Mesenchymal stem cell (in vitro differentiated cells and primary cell): Measurements from ENCODE around the gene PLCXD1.

Experiments used
- DNase-seq: peaks from one replicate; pipeline ENCODE4 v3.0.0-alpha.2; 2013
- H2AFZ ChIP-seq: one replicate; pipeline ENCODE4 v1.6.1; 2013; ENCODE audit warnings: low read depth, mild to moderate bottlenecking, control low read depth, inconsistent platforms, low read length, moderate library complexity
- H2AK5ac ChIP-seq: 2 replicates; pipeline ENCODE4 v1.6.1; 2013; ENCODE audit warnings: low read length, moderate library complexity, mild to moderate bottlenecking, inconsistent platforms; ENCODE audit not compliant: severe bottlenecking
- H2BK120ac ChIP-seq: one replicate; pipeline ENCODE4 v1.6.1; 2013; ENCODE audit warnings: low read depth, mild to moderate bottlenecking, inconsistent platforms, low read length, moderate library complexity
- H2BK12ac ChIP-seq, 2 experiments: one replicate each; pipeline ENCODE4 v1.6.1; 2013; ENCODE audit warnings: inconsistent platforms in 2 of 2, low read length in 2 of 2, mild to moderate bottlenecking in 2 of 2, moderate library complexity in 2 of 2, control low read depth in 1 of 2
- H2BK15ac ChIP-seq: one replicate; pipeline ENCODE4 v1.6.1; 2013; ENCODE audit warnings: mild to moderate bottlenecking, low read depth, inconsistent platforms; ENCODE audit not compliant: poor library complexity, severe bottlenecking
- H2BK5ac ChIP-seq: 2 replicates; pipeline ENCODE4 v1.6.1; 2013; ENCODE audit warnings: low read depth, mild to moderate bottlenecking, low read length, control low read depth, inconsistent platforms; ENCODE audit not compliant: poor library complexity, severe bottlenecking
- H3K14ac ChIP-seq, 2 experiments: one replicate each; pipeline ENCODE4 v1.6.1; 2013; ENCODE audit warnings: inconsistent platforms in 2 of 2, low read length in 2 of 2, control low read depth in 1 of 2, mild to moderate bottlenecking in 1 of 2, moderate library complexity in 1 of 2
- H3K18ac ChIP-seq, 2 experiments: one replicate each; pipeline ENCODE4 v1.6.1; 2013; ENCODE audit warnings: inconsistent platforms in 2 of 2, low read length in 2 of 2, control low read depth in 1 of 2, low read depth in 1 of 2, mild to moderate bottlenecking in 1 of 2
- H3K23ac ChIP-seq, 2 experiments: one replicate each; pipeline ENCODE4 v1.6.1; 2013; ENCODE audit warnings: inconsistent platforms in 2 of 2, low read length in 2 of 2, mild to moderate bottlenecking in 2 of 2, moderate library complexity in 2 of 2, control low read depth in 1 of 2
- H3K27ac ChIP-seq: 2 replicates; pipeline ENCODE4 v1.5.1; 2013; ENCODE audit warnings: mild to moderate bottlenecking, moderate library complexity, low read length, control low read depth, inconsistent platforms; ENCODE audit not compliant: poor library complexity, severe bottlenecking
- H3K27me3 ChIP-seq, 2 experiments: 2 replicates each; pipeline versions ENCODE4 v1.6.1 to v1.7.0; 2013; ENCODE audit warnings: low read length in 2 of 2, mild to moderate bottlenecking in 2 of 2, moderate library complexity in 2 of 2, control low read depth in 1 of 2, inconsistent platforms in 1 of 2; ENCODE audit not compliant: control insufficient read depth in 1 of 2, insufficient read depth in 1 of 2
- H3K36me3 ChIP-seq, 2 experiments: 2 replicates each; pipeline versions ENCODE4 v1.6.1 to v1.7.0; 2013; ENCODE audit warnings: low read length in 2 of 2, control low read depth in 1 of 2, inconsistent platforms in 1 of 2, low read depth in 1 of 2, mild to moderate bottlenecking in 1 of 2; ENCODE audit not compliant: insufficient read depth in 2 of 2, control insufficient read depth in 1 of 2
- H3K4ac ChIP-seq, 2 experiments: one replicate each; pipeline ENCODE4 v1.6.1; 2013; ENCODE audit warnings: inconsistent platforms in 2 of 2, low read length in 2 of 2, mild to moderate bottlenecking in 2 of 2, moderate library complexity in 2 of 2, control low read depth in 1 of 2, low read depth in 1 of 2
- H3K4me1 ChIP-seq: 2 replicates; pipeline ENCODE4 v1.6.1; 2013; ENCODE audit warnings: low read depth, low read length, control low read depth; ENCODE audit not compliant: control insufficient read depth, insufficient read depth
- H3K4me2 ChIP-seq: 2 replicates; pipeline ENCODE4 v1.6.1; 2013; ENCODE audit warnings: low read length, mild to moderate bottlenecking, inconsistent platforms; ENCODE audit not compliant: poor library complexity, severe bottlenecking
- H3K4me3 ChIP-seq, 2 experiments: 2 replicates each; pipeline versions ENCODE4 v1.5.1 to v1.7.0; 2013; ENCODE audit warnings: low read length in 2 of 2, mild to moderate bottlenecking in 2 of 2, control low read depth in 1 of 2, low read depth in 1 of 2; ENCODE audit not compliant: insufficient read depth in 1 of 2
- H3K79me1 ChIP-seq: replicated peaks from 2 replicates; pipeline ENCODE4 v1.6.1; 2013; ENCODE audit warnings: mild to moderate bottlenecking, control low read depth, low read length, inconsistent platforms; ENCODE audit not compliant: poor library complexity, severe bottlenecking
- H3K9ac ChIP-seq: 2 replicates; pipeline ENCODE4 v1.7.0; 2013; ENCODE audit warnings: mild to moderate bottlenecking, low read length, moderate library complexity
- H3K9me3 ChIP-seq: 2 replicates; pipeline ENCODE4 v1.7.0; 2013; ENCODE audit warnings: mild to moderate bottlenecking, low read length; ENCODE audit not compliant: control insufficient read depth
- H4K8ac ChIP-seq: one replicate; pipeline ENCODE4 v1.6.1; 2013; ENCODE audit warnings: inconsistent platforms, mild to moderate bottlenecking, low read length, moderate library complexity
- H4K91ac ChIP-seq: one replicate; pipeline ENCODE4 v1.6.1; 2013; ENCODE audit warnings: mild to moderate bottlenecking, low read length, inconsistent platforms
- WGBS: methylation state at CpG from one replicate; pipeline ENCODE4 v1.1.7; 2013; ENCODE audit warnings: mixed read lengths; 5-methylcytosine and 5-hydroxymethylcytosine counted together

Gene PLCXD1

DNA sequence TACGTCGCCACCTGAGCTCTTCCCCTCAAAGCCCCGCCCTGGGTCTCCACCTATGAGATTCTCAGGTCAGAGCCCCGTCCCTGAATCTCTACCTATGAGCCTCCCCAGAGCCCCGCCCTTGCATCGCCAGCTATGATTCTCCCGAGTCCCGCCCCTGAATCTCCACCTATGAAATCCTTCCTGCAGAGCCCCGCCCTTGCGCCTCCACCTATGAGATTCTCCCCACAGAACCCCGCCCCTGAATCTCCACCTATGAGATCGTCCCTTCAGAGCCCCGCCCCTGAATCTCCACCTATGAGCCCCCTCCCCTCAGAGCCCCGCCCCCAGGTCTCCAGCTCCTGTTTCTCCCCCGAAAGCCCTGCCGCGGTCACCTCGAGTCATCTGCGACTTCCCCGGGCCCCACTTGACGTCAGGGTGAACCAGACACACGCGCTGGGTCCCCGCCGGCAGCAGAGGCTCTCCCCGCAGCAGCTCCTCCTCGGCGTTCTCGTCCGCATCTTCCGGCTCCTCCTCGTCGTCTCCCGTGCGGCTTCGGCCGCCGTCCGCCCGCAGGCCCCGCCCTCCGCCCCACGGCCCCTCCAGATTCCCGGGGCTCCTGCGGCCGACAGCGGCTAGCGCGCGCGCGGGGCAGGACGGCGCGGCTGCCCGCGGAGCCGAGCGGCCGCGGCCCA lies 37.0 kb downstream of the PLCXD1 start:
- peak overlapping the region in 1 of 2 experiments; percentile 71 for H2BK12ac ChIP-seq
- H4K91ac ChIP-seq = peak overlapping the region; percentile 96
- peak overlapping the region; percentile 81 to 82 for H3K4me3 ChIP-seq
- peaks cover 19% of the 10 kb centered on the region for H3K4me1 ChIP-seq
- no peaks in the 10 kb centered on the region for H3K27me3 ChIP-seq
- peak overlapping the region; percentile 93 to 97 for H3K18ac ChIP-seq
- H2BK15ac ChIP-seq = peak overlapping the region; percentile 44
- H3K4ac ChIP-seq = peak overlapping the region in 1 of 2 experiments; percentile 97
- H3K23ac ChIP-seq = peak overlapping the region in 1 of 2 experiments; percentile 77
- peak overlapping the region; percentile 90 for H3K9ac ChIP-seq
- H3K14ac ChIP-seq = peak overlapping the region in 1 of 2 experiments; percentile 95
- peak overlapping the region; percentile 89 for H2BK5ac ChIP-seq
- peaks cover 26% of the 10 kb centered on the region for H3K79me1 ChIP-seq
- H3K9me3 ChIP-seq = no peaks in the 10 kb centered on the region
- H4K8ac ChIP-seq = peak overlapping the region; percentile 69
- H2AFZ ChIP-seq = peak overlapping the region; percentile 59
- peak overlapping the region; percentile 79 for H2BK120ac ChIP-seq
- H3K4me2 ChIP-seq = peak overlapping the region; percentile 74
- peak overlapping the region; percentile 91 for H3K27ac ChIP-seq
- no peak overlapping the region for H2AK5ac ChIP-seq
- DNase-seq = peak; percentile 99
- peaks cover 27 to 35% of the 10 kb centered on the region in 2 experiments for H3K36me3 ChIP-seq
- WGBS = 0% methylated on average over 57 of the region's 61 CpGs

DNA sequence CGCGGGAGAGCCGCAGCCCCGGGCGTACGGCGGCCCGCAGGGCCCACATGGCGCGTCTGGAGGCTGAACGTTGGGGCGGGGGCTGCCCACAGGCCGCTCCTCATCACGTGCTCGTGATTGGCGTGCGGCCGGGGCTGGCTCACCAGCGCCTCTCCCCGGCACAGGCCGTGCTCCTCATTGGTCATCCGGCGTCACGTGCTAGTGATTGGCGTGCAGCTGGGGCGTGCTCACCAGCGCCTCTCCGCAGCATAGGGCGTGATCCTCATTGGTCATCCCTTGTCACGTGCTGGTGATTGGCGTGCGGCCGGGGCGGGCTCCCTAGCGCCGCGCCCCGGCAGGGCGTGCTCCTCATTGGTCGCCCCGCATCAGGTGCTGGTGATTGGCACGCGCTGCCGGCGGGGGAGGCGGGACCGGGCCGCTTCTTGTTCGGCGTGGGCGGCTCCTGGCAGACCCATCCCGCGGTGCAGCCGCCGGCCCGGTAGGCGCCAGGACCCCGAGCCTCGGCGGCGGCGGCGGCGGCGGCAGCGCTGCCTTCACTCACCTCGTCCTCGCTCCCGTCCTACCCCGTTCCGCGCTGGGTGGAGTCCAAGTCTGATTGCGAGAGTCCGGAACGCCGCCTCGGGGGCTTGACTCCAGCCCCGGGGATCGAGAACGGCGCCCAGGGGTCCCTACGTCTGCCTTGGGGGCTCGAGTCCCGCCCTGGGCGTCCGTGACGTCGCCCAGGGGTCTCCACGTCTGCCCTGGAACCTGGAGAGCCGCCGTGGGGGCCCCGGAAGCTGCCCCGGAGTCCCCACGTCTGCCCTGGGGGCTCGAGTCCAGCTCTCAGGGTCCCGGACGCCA lies 37.8 kb downstream of the PLCXD1 start, which contains the start of gene GTPBP6:
Gene GTPBP6, minus strand, starts transcription at position 58 of the 840 bp plus-strand sequence. Its CDS starts 9 bp downstream, at position 49.
- under 1% methylated on average over 94 of the region's 97 CpGs for WGBS
- peak within 1 kb of the TSS; percentile 91 for H3K27ac ChIP-seq

DNA sequence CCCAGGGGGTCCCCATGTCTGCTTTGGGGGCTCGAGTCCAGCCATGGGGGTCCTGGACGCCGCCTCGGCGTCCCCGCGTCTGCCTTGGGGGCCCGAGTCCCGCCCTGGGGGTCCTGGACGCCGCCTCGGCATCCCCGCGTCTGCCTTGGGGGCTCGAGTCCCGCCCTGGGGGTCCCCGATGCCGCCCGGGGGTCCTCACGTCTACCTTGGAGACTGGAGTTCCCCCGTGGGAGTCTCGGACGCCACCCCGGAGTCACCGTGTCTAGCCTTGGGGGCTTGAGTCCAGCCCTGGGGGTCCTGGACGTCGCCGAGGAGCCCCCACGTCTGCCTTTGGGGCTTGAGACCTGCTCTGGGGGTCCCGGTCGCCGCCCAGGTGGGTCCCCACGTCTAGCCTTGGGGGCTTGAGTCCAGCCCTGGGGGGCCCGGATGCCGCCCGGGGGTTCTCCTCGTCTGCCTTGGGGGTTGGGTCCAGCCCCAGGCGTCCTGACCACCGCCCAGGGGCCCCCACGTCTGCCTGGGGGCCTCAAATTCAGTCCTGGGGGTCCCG lies 38.5 kb downstream of the PLCXD1 start:
- no peak overlapping the region for H3K27ac ChIP-seq
- H3K27me3 ChIP-seq = peaks cover 0 to 5% of the 10 kb centered on the region in 2 experiments
- peak overlapping the region; percentile 96 for H3K9ac ChIP-seq
- peaks cover 17 to 22% of the 10 kb centered on the region in 2 experiments for H3K36me3 ChIP-seq
- no peak for DNase-seq
- H2BK120ac ChIP-seq = peak overlapping the region; percentile 99
- H2BK12ac ChIP-seq = no peak overlapping the region
- H3K4ac ChIP-seq = peak overlapping the region; percentile 98
- no peak overlapping the region for H2AK5ac ChIP-seq
- H3K4me2 ChIP-seq = peak overlapping the region; percentile 99
- H3K23ac ChIP-seq = peak overlapping the region; percentile 85 to 90
- H4K91ac ChIP-seq = peak overlapping the region; percentile 83
- peak overlapping the region; percentile 92 to 100 for H3K18ac ChIP-seq
- H3K9me3 ChIP-seq = no peaks in the 10 kb centered on the region
- H3K79me1 ChIP-seq = peaks cover 23% of the 10 kb centered on the region
- H2BK5ac ChIP-seq = peak overlapping the region; percentile 79
- under 1% methylated on average over 41 of the region's 41 CpGs for WGBS
- peak overlapping the region; percentile 77 for H4K8ac ChIP-seq
- peak overlapping the region; percentile 87 to 97 for H3K14ac ChIP-seq
- H2AFZ ChIP-seq = no peak overlapping the region
- H3K4me3 ChIP-seq = peak overlapping the region; percentile 89 to 96
- H2BK15ac ChIP-seq = peak overlapping the region; percentile 69
- peaks cover 22% of the 10 kb centered on the region for H3K4me1 ChIP-seq

More for the DNA sequence above, 37.8 kb downstream of the PLCXD1 start, which contains the start of gene GTPBP6:
- H3K18ac ChIP-seq = peak within 1 kb of the TSS; percentile 93 to 100
- peak within 1 kb of the TSS; percentile 92 for H4K8ac ChIP-seq
- no peak within 1 kb of the TSS for H2AK5ac ChIP-seq
- H3K4me3 ChIP-seq = peak within 1 kb of the TSS; percentile 89 to 96
- H2BK12ac ChIP-seq = peak within 1 kb of the TSS in 1 of 2 experiments; percentile 71
- H3K9me3 ChIP-seq = no peaks in the 10 kb centered on the region
- peak; percentile 100 for DNase-seq
- peak within 1 kb of the TSS; percentile 98 for H3K4ac ChIP-seq
- peak within 1 kb of the TSS; percentile 96 for H3K9ac ChIP-seq
- H3K79me1 ChIP-seq = peaks cover 26% of the 10 kb centered on the region
- H2BK120ac ChIP-seq = peak within 1 kb of the TSS; percentile 99
- H3K27me3 ChIP-seq = peaks cover 0 to 2% of the 10 kb centered on the region in 2 experiments
- H4K91ac ChIP-seq = peak within 1 kb of the TSS; percentile 96
- peak within 1 kb of the TSS; percentile 90 to 94 for H3K23ac ChIP-seq
- H2AFZ ChIP-seq = peak within 1 kb of the TSS; percentile 59
- peak within 1 kb of the TSS; percentile 97 to 99 for H3K14ac ChIP-seq
- H3K4me1 ChIP-seq = peaks cover 22% of the 10 kb centered on the region
- peak within 1 kb of the TSS; percentile 89 for H2BK5ac ChIP-seq
- H2BK15ac ChIP-seq = peak within 1 kb of the TSS; percentile 69
- peaks cover 19 to 28% of the 10 kb centered on the region in 2 experiments for H3K36me3 ChIP-seq
- H3K4me2 ChIP-seq = peak within 1 kb of the TSS; percentile 99
